Kasumi-1 (cell line): ENCODE results near the gene RBP2.

ENCODE experiments used
- DNase-seq, 2 experiments: peaks; one replicate each; lab custom pipeline; 2025; lab: John Stamatoyannopoulos, UW

The RBP2 gene

GRCh38 chr3:139481116-139481515 is 4.8 kb upstream of the RBP2 start:
- DNase-seq, result no peak

- DNase-seq, result no peak
These were observed 4.3 kb upstream of the RBP2 start for GRCh38 chr3:139480585-139480984.

GRCh38 chr3:139477710-139478640 is 1.7 kb upstream of the RBP2 start:
- DNase-seq, result no peak

- DNase-seq, result no peak
These were observed 3.1 kb downstream of the RBP2 start for GRCh38 chr3:139473155-139473771.

DNA sequence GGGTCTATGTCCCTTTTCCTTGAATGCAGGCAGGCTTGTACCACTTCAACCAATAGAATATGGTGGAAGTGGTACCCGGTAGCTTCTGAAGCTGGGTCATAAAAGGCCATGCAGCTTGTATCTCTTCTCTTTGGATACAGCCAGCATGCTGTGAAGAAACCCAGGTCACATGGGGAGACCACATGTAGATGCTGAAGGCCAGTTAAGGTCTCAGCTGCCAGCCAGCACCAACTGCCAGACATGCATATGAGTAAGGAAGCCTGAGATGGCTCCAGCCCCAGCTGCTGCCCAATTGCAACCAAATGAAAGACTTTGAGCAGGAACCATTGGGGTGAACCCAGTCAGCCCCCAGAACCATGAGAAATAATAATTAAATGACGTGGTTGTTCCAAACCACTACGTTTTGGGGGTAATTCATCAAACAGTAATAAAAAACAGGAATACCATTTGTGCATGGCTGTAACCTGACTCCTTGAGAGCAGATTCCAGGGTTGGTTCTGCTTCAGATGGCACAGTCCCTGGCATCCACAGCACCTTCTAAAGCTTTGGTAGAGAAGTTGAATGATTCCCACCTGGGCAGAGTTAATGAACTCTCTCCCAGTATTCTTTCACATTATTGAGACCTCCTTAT is 3.8 kb downstream of the RBP2 start:
- no peak for DNase-seq

- DNase-seq, result no peak
These were observed 6.1 kb downstream of the RBP2 start for GRCh38 chr3:139470199-139470598.

DNA sequence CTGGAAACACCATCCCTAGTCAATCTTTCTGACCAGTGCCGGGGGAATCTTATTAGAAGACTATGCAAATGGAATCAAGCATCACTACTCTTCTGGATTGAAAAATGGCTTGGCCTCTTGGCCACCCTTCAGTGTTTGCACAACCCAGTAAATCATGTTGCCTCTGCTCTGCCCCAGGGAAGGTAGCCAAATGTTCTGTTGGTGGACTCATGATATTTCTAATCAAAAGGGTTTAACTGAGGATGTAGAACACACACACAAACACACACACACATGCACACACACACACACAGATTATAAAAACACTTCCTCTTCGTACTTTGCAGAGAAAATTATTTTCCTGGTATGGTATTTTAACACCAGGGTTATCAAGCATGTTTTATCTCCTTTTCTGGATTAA is 7.9 kb downstream of the RBP2 start:
- no peak for DNase-seq

DNA sequence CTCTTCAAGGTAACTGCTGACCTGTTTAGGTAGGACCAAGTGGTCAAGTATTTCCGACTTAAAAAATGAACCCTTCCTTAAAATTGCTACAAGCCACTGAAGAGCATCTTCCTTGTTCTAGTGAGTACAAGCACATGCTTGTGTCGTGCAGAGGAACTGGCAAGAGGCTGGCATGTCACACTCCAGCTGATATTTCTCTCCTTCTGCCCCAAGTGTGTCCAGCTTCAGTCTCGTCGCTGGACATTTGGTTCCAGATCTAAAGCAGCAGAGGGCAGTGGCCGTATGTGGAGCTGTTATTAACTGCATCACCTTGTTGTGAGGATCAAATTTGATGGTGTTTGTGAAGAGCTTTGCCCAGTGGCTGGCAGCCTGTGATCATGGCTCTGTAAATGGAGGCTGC is 10.0 kb downstream of the RBP2 start:
- DNase-seq, result no peak

GRCh38 chr3:139465636-139466035 is 10.7 kb downstream of the RBP2 start:
- DNase-seq, result no peak

DNA sequence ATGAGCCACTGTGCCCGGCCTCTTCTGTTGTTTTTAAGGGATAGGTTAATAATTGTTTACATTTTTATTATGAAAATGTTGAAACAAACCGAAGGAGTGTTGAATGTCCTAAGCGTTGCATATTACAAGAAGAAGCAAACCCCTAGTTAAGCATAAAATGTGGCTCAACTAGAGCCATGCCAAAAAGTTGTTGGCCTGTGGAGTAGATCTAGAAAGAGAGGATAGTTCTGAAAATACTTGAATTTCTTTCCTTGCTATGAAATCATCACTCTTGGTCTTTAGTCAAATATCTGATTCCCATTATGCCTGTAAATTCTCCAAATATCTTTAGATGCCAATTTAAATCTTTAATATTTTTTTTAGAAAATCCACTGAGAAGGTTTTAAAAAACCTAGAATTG is 12.8 kb downstream of the RBP2 start:
- DNase-seq, result no peak

DNA sequence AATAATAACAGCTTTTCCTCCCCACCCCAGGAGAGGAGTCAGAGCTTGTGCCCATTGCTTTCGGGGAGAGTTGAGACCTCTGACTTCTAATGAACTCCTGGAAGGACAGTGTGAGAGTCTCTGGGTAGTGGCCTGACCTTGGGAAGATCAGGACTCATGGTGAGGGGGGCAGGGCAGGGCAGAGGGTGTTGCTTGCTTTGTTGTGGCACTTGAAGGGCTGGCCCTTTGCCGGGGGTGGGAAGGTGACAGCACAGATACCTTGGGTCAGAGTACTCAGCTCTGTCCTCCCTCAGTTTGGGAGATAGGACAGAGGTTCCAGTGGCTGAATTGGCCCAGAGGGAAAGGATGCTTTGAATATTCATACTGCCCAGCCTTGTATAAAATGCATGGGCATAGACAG is 15.8 kb downstream of the RBP2 start:
- DNase-seq, result no peak

DNA sequence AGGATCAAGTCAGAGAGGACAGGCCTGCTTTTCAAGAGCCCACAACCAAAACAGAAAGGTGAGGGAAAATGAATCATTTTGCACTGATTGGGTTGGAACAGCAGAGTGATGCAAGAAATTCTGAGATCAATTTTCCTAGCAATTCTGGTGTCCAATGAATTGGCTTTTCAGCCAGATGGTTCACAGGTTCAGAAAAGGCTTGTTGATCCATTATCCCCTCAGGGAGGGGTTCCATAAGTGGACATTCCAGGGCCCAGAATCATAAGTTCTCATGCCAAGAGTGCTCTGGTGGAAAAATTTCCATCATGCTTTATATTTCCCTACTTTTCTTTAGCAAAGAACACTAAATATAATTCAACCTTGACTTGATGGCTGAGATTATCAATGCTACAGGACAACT is 16.2 kb downstream of the RBP2 start:
- DNase-seq, result no peak

- no peak for DNase-seq
These were observed 18.0 kb downstream of the RBP2 start for GRCh38 chr3:139458348-139458747.

DNA sequence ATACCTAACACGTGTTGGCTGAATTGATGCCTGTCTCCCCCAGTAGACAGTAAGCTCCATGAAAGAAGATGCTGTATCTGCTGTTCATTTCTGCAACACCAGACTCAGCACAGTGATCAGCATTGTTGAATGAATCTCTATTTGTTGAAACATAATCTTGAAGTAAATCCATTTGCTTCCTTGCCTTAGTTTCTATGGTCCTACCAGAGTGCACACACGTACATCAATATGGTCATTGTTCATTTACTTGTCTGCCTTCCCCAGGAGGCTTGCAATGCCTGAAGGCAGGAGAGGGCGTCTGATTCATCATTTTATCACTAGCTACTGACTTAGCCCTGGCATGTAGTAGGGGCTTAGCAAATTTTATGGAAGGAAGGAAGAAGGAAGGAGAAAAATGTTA is 19.2 kb downstream of the RBP2 start:
- no peak for DNase-seq

DNA sequence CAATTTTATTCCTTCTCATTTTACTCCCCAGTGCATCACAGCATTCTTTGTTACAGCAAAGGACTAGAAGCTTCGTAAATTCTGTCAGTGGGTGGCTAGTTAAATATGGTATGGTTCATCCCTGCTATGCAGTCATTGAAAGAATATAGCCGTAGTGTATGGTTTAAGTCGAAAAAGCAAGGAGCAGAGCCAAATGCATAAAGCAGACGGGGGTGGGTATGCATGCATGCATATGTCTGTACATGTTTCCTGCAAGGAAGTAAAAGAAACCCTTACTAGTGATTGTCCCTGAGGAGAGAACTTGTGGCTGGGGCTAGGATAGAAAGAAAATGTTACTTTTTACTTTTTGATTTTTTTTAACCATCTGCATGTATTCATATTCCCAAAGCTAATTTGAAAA is 19.9 kb downstream of the RBP2 start:
- no peak for DNase-seq

DNA sequence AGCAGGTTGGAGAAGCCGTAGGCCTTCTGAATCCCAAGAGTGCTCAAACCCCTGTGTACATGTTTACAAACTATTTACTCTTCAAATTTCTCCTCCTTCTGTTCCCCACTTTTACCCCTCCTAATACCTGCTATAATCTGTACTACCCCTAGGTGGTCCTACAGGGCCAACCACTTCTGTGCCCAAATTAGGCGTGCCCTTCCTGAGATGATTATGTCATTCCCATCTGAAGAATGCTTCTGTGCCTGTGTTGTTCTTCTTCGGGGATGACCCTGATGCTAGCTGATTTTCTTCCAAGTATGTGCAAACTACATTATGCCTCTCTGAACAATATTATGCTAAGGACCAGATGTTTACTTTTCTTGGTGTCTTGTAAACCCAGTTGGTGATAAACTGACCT is 20.5 kb downstream of the RBP2 start:
- DNase-seq, result peak in 1 of 2 experiments; percentile 3

GRCh38 chr3:139455206-139455605 is 21.1 kb downstream of the RBP2 start:
- DNase-seq, result no peak

- no peak for DNase-seq
These were observed 22.0 kb downstream of the RBP2 start for GRCh38 chr3:139454346-139454745.

DNA sequence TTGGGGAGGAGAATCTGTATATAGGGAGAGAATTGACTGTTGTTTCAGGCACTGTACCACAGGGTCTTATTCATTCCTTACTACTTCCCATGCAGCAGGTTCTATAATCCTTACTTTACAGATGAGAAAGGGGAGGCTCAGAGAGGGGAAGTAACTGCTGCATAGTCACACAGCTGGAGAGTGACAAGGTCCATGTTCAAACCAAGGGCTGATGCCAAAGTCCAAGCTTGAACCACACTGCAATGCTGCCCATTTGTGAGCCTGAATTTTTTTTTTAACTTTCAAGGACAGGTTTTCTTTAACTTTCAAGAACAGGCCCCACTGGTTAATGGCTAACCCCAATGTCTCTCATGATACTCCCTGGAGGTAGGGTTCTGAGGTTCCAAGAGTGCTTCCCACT is 26.2 kb downstream of the RBP2 start:
- no peak for DNase-seq

- DNase-seq, result no peak
These were observed 26.8 kb downstream of the RBP2 start for GRCh38 chr3:139449566-139449965.

DNA sequence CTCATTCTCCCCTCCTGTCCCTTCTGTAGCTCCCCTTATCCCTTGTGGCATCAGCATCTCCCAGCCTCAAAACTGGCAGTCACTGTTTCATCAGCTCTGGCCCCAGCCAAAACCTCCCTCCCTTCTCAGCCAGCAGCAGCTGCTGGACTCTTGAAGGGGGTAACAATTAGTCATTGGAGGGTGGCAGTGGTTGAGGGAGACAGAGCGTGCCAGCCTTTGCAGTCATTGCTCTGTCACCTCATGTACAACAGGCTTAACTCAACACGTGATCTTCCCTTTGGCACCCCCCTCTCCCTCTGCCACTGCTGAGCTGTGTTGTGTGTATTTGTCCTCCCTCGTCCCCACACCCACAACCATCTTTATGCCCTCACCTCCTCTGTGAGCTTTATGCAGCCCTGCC is 28.2 kb downstream of the RBP2 start:
- DNase-seq, result no peak

- DNase-seq, result no peak
These were observed 28.8 kb downstream of the RBP2 start for GRCh38 chr3:139447486-139447885.

GRCh38 chr3:139444446-139444845 is 31.9 kb downstream of the RBP2 start:
- DNase-seq, result no peak
